Measurements from ENCODE around the gene RGS3.

Gene RGS3

DNA sequence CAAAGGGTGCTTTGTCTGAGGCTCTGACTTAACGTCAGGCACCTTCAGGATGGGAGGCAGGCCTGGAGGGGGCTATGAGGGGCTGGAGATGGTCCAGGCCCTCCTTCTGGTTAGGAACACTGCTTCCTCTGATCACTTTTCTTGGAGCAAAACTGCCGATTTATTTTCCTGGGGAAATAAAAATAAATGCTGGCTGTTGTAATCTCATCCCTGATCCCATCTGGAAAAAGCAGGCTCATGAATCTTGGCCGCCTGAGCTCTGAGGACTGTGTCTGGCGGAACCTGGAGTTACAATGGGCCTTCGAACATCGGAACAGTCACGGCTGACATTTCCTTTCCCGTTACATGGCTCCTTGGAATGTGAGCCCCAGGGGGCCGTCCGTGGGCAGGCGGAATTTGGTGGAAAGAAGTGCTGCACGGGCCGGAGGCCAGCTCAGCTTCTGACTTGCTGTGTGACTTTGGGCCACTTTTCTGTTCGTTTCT, 157.8 kb downstream of the RGS3 start:
- no peak for DNase-seq

DNA sequence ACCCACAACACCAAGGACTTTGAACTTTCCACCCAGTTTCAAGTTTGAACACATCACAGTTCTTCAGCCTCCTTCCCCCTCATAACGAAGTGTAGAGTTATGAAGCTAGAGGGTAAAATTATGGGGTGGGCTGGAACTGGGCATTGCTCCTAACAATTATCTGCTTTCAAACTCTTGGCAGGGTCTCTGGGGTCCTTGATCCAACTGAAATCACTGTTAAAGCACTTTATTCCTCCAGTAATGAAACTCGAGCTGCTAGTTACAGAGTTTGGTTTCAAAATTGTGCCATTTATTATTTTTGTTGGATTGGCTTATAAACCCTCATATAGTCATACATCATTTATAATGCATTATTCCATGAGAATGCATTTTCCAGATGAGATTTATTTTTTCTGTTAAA, 158.5 kb downstream of the RGS3 start:
- DNase-seq = no peak

DNA sequence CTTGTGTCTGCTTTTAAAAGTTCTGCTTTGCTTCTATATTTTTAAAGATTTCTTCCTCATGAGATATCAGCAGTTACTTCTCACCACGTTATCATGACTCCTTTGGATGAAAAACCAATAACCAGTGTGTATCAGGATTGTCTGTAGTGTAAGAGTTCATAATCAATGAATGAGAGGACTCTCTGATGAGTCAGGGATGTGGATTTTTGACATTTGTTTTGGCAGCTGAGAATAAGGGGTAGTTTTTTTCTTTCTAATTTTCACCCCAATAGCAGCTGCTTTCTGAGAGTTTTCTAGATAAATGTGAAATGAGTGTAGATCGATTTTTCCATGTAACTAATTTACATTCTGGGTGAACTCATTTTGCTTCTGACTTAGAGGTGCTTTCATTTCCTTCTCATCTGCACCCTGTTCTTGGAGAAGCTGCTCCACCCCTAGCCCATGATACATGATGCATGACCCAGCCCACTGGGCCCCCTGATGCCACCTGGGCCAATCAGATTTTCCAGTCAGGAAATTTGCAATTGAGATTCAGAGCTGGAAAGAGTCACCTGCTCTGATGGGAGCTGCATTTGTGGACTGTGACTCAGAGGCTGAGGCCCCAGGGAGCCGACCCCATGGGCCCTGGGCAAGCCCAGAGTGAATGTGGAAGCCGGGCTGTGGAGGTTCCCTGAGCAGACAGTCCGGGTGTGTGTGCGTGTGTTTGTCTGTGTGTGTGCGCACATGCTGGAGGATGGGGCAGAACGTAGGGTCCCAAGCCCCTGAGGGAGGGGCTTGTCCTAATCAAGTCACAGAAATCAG, 159.3 kb downstream of the RGS3 start:
- DNase-seq = no peak

DNA sequence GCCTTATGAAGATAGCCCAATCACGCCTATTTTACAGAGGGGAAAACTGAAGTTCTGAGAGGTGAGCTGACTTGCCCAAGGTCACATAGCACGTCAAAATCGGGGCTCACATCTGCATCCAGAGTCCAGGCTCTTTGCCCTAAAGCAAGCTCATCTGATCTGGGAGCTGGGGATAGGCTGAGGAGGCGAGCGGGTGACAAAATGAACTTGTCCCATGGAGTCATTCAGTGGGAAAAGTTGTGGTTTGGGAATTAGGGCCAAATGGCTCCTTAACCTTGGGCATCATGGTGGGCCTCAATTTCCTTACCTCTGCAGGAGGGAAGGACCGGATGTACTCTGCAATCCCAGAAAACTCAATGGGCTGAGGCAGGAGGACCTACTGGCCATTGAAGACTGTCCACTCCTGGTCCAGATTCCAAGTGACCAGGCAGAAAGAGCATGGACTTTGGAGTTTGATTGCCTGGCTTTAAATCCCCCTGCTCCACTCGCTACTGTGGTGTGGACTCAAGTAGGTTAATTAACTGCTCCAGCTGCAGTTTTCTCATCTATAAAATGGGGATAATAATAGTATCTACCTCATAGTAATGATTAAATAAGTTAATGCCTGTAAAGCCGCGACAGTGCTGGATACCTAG, 160.4 kb downstream of the RGS3 start:
- no peak for DNase-seq

DNA sequence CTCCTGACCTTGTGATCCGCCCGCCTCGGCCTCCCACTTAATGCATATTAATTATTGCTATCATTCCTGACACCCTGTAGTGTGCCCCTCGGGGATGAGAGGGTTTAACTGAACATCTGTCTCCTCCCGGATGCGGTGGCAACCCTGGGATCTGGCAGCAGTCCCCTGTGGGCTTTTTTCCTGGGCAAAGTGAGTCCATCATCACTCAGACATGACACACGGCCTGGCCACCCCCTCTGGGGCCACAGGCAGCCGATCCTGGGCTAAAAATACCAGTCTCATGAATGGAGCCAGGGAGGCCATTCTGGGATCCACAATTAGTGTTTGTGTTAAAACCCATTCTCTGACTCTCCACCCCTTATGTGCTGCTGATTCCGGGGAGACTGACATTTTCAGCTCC, 161.2 kb downstream of the RGS3 start:
- DNase-seq = no peak

DNA sequence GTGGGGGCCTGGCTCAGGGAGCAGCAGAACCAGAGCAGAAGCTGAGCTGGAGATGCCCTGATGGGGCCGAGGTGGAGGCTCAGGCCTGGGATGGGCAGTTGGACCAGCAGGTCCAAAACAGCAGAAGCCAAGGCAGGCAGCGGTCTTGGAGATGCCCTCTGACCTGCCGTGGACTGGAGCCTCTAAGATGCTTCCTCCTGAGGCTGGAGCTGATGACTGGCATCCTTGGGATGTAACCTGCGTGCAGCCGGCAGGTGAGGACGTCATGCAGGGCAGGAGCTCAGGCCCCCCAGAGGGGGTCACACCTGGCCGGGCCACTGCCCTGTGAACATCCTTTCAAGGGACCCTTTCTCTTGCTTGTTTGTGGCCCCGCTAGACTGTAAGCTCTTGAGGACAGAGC, 162.0 kb downstream of the RGS3 start:
- no peak for DNase-seq

DNA sequence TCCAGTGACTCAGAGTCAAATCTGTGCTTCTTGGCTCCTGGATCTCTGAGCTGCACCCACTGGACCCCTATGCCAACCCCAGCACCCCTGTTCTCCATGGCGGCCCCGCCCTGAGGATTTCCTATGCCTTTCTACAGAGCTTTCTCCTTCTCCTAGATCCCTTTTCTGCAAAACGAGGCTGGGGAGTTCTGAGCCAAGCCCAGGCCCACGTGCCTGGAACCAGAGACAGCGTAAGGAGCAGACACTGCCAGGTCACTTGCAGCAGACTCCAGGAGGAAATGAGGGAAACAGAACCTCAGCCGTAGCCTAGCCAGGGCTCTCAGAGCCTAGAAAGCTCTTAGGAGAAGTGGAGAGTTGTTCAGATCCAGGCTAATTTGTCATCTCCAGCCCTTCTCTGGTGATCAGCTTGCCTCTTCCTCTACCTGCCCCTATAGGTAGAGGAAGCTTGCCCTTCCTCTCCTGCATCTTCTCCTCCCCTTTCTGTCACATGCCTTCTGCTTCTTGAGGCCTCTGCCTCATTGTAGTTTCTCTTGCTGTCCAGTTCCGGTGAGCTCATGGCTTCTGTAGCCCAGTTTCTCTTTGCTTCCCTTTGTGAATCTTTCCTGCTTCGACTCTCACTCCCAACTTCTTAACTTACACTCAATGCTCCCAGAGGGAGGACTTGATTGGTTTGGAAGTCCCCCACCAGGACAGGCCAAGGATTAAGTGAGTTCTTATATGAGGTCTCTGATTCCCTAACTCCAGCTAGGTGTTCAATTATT, 163.4 kb downstream of the RGS3 start:
- no peak for DNase-seq

DNA sequence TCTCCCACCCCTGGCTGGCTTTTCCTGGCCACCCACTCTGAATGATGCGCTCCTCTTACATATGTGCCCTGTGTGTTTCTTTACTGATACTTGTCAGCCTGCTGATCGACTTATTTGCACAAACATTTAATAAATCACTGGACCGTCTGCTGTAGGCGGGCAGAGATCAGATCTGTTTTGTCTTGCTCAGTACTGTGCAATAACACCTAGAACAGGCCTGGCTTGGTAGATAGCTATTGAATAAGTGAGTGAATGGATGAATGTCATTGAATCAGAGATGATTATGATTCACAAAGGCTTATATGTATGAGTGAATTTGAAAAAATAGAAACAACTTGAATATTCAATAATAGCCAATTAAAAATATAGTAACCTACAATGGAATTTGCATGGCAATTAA, 165.1 kb downstream of the RGS3 start:
- no peak for DNase-seq

DNA sequence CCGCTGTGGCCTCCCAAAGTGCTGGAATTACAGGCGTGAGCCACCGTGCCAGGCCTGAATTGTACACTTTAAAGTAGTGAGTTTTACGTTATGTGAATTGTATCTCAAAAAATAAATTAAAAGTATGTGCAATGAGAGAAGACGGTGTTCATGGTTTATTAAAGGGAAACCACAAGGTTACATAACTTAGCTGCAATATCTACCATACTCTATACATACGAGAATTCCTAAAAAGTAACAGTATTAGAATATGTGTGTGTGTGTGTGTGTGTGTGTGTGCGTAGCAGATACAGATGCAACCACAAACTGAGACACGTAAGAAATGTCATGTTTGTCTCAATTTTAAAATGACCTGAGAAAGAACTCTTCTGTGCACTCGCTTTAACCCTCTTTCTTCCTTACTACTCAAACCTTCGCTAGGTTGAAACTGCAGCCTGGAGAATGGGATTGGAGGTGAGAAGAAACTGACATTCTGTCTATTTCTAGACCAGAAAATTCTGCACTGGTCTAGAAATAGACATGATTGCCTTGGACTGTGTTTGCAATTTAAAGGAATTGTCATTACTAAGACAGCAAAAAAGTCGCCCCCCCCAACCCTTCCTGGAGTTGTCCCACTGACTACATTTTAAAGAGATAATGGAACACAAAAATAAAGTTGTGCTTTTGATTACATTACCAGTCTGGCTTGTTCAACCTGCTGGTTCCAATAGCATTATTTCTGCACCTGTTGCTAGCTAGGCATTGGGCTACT, 167.0 kb downstream of the RGS3 start:
- DNase-seq = peak in 1 of 2 donors; percentile 10

DNA sequence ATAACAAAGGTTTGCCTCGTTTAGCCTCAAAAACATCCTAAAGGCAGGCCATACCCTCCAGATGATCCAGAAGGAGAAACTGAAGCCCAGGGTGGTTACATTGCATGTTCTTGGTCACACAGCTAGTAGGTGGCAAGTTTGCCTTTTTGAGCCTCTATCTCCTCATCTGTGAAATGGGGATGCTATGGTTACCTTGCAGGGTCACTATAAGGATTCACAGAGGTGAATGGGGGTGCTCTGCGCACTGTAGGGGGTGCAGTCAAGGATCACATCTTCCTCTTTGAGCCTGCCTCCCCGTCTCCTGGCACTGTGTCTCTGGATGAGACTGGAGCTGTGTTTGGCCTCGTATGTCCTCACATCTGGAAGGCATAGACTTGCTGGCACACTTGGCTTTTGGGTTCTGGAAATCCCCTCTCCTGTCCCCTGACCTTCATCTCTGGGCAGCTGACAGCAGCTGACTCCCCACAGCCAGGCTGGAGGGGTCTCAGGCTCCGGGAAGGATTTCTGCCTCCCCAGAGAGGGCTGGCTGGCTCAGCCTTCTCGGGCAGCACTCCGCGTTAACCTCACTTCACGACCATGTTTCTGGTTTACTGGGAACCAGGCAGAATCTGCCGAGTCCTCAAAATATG, 167.7 kb downstream of the RGS3 start:
- DNase-seq = no peak

DNA sequence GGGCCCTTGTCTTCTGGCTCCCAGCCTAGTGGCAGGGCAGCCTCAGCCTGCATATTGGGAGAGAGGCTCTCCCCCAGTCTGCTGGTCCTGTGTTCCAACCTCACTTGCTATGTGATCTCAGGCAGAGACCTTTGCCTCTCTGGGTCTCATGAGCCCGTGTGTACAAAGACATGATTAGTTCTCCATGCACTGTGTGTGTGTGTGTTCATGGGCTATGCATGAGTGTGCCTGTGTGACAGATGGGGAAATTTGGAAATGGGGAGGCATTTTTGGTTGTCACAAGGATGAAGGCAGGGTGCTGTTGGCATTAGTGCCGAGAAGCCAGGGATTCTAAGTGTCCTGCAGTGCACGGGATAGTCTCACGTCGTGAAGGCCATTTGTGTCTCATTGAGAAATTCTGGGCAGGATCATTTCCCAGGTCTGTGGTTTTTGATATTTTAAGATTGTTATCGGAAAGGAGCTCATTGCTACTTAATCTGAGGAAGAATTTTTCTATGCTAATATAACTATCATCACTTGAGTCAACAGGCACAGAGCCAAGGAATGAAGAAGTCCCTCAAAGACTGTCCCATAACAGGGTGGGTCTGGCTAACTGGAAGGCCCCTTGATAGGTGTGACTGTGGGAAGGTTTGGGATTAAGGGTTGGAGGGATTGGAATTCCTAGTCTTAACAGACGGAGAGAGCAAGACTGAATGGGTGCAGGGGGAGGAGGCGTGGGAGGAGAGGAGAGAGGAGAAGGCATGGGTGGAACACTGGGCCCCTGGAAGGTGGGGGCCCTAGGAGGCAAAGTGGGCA, 168.5 kb downstream of the RGS3 start:
- no peak for DNase-seq

DNA sequence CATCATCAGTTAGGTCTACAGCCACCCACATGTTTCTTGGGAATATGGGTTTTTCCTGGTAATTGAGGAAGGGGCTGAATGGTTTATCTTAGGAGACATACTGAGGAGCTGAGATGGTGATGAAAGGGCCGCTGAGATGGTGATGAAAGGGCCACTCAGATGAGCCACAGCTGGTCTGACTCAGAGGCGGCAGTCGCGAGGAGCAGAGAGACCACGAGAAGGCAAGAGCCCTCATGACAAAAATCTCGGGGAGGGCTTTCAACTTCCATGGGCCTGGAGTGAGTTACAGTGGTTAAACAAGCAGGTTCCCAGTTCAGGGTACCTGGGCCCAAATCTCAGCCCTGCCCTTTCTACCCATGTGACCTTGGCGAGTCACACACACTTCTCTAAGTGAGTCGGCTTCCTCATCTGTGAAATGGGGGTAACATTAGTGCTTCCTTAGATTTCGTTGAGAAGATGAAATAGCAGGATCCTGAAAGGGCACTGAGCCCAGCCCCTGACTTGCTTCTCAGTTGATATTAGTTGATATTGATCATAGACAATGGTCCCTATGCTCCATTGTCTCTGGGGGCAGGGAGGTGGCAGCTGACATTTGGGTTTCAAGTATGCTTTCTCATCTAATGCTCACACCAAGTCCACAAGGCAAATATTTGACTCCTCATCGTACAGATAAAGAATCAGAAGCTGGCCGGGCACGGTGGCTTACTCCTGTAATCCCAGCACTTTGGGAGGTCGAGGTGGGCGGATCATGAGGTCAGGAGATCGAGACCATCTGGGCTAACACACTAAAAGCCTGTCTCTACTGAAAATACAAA, 169.5 kb downstream of the RGS3 start:
- DNase-seq = peak; percentile 42 to 71

DNA sequence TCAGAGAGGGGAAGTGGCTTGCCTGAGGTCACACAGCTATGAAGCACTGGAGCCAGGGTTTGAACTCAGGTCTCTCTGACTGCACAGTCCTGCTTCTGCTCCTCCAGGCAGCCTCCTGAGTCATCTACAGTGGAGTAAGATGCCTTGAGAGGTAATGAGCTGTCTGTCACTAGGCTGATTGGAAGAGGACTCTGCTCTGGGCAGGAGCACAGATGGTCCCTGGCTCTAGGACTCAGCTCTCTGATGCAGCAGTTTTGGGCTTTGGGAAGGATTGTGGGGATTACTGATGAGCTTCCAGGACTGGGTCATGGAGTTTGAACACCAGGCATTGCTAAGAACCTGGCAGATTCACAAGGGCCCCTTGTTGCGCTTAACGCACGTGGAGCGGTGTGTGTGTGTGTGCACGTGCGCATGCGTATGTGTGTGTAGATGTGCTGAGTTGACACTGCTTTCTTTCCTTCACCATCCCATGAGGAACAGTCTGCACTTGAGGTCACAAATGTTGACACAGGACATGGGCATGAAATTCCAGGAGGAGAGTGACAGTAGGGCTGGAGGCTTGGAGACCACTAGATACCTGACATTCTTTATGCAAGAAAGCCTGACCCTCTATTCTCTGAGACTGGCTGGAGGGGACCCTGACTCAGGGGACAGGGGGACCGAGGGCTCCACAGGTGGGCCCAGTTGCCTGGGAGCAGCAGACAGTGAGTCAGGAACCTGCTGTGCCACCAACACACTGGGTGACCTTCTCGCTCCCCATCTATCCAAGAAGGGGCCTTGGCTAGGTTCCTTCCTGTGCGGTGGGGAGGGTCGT, 170.5 kb downstream of the RGS3 start:
- peak in 1 of 2 donors; percentile 19 for DNase-seq

DNA sequence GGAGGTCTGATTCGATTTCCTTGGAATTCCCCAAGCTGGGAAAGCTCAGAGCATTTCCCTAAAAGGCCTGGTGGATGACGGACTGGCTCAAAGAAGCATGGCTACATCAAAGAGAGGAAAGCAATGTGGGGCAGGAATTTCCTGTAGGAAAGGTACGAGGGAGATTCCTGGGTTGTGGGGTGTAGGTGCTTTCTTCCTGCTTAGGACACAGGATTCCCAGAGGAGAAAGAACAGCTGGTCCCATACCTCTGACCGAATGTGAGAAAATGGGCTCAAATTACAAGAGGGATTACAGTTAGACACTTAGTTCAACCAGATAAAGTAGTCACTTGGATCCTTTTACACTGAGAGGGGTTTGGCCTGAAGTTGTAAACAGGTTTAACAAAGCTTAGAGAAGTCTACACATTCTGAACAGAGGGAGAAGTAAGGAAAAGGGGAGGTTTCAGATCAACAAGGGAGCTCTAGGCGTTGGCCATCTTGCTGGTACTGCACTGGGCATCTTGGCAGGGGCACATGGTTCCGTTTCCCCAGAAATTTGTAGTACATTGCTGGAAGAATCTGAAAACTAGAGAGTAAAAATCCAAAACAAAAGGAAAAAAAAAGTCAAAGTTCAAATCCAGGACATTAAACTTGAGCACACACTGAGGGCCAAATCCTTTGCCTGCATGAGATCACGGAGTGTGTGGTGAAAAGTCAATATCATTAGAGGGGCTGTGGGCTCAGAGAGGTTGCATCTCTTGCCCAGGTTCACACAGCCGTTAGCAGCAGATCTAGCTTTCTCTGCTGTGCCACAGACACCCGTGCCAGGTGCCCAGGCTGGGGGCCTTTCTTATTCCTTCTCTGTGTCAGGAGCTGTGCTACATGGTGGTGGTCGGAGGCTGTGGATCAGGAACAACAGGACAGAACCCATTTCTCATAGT, 171.3 kb downstream of the RGS3 start:
- DNase-seq = no peak

DNA sequence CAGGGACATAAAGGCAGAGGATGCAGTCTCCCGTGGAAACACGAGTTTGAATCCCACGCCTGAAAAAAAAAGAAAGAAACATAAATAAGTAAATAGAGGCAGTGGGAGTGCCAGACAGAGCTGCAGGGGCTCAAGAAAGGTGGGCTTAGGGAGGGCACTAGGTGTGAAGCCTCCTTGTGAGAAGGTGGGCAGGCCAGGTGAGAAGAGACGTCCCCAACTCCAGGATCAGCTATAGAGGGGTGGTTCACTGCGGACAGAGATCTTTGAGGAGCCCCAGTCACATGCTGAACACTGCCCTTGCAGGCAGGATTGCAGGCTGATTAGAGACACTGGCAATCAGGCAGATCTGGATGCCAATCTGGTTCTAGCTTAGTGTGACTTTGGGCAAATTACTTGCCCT, 172.1 kb downstream of the RGS3 start:
- no peak for DNase-seq

DNA sequence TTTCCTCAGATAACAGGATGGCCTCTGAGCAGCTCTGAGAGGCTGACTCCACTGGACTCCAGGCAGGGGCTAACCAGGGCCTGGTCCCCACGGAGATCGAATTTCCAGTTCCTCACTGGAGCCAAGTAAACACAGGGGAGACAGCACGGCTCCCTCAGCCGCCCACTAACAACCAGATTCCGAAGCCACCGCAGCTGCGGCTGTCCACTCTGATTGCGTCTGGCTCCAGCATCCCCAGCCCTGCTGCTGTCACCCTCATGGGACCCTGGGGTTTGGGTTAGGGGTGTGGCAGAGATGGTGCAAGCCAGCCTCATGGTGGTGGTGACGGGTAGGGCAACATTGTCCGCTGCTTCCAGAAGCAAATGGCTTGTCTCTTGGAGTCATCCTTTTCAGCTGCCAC, 172.6 kb downstream of the RGS3 start:
- DNase-seq = no peak

DNA sequence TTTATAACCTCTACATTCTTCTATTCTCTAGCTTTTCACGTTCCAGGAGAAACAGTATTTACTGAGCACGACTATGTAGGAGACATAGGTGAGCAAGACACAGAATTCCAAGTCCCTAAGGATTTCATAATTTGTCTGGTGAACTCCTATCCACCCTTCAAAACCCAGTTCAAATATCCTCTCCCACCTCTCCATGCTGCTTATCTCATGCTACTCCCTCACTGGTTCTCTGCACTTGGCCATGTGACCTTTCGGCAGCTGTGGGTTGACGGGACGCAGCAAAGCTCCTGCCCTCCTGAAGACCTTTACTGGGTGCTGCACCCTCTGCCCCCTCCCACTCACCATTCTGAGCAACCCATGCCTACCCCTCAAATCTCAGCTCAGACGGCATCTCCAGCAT, 173.2 kb downstream of the RGS3 start:
- no peak for DNase-seq

DNA sequence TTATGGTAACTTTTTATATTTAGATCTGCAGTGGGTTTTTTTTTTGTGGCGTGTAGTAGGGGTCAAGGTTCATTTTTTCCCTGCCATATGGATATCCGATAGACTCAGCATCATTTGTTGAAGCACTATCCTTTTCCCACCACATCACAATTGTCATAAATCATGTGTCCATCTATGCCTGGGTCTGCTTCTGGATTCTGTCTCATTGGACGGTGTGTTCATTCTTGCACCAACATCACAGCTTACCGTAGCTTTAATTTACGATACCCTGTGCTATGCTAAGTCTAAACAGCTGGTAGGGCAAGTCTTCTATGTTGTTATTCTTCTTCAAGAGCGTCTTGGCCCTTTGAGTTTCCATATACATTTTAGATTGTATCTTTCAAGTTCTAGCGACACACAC, 175.0 kb downstream of the RGS3 start:
- no peak for DNase-seq

DNA sequence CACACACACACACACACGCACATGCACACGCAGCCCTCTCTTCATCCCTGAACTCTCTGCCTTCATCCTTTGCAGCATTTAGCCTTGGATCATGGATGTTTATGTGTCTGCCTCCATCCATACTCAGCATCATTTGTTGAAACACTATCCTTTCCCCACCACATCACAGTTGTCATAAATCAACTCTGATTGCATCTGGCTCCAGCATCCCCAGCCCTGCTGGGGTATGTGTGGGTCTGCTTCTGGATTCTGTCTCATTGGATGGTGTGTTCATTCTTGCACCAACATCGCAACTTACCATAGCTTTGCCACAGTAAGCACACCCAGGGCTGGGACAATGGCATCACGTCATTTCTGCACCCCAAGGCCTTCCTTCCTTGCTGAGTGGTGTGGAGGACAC, 175.4 kb downstream of the RGS3 start:
- DNase-seq = no peak
